Liver (tissue), 3 donors: ENCODE data around the gene SP7.

Experiments
- FOXA2 ChIP-seq: IDR thresholded peaks from 2 replicates; pipeline ENCODE4 v1.6.1; 2016; ENCODE audit warnings: antibody characterized with exemption
- HNF4A ChIP-seq, 2 donors: conservative IDR thresholded peaks; 2 replicates each; pipeline ENCODE4 v1.6.1; 2016; ENCODE audit warnings: antibody characterized with exemption in 2 of 2, mild to moderate bottlenecking in 2 of 2
- NR2F2 ChIP-seq: IDR thresholded peaks from 2 replicates; pipeline ENCODE4 v1.6.1; 2016; ENCODE audit warnings: antibody characterized with exemption
- RAD21 ChIP-seq, 2 donors: IDR thresholded peaks; 2 replicates each; pipeline ENCODE4 v1.6.1; 2016; ENCODE audit warnings: antibody characterized with exemption in 2 of 2, mild to moderate bottlenecking in 2 of 2
- YY1 ChIP-seq: IDR thresholded peaks from 2 replicates; pipeline ENCODE4 v1.6.1; 2016; ENCODE audit warnings: antibody characterized with exemption, mild to moderate bottlenecking
- TF ChIP-seq, protein P1 (sequence below): fragments of 150-350 bp; IDR thresholded peaks from 2 replicates; pipeline ENCODE4 v1.5.1; 2017; ENCODE audit warnings: improper control_type of control experiment, low read depth, low read length; ENCODE audit not compliant: missing input control
- TF ChIP-seq, protein P2 (sequence below): IDR thresholded peaks from 2 replicates; pipeline ENCODE4 v1.6.1; 2016; ENCODE audit warnings: antibody characterized with exemption, mild to moderate bottlenecking
- donor health status: healthy.
- donor health status: healthy.

- TF ChIP-seq, protein P1, sequence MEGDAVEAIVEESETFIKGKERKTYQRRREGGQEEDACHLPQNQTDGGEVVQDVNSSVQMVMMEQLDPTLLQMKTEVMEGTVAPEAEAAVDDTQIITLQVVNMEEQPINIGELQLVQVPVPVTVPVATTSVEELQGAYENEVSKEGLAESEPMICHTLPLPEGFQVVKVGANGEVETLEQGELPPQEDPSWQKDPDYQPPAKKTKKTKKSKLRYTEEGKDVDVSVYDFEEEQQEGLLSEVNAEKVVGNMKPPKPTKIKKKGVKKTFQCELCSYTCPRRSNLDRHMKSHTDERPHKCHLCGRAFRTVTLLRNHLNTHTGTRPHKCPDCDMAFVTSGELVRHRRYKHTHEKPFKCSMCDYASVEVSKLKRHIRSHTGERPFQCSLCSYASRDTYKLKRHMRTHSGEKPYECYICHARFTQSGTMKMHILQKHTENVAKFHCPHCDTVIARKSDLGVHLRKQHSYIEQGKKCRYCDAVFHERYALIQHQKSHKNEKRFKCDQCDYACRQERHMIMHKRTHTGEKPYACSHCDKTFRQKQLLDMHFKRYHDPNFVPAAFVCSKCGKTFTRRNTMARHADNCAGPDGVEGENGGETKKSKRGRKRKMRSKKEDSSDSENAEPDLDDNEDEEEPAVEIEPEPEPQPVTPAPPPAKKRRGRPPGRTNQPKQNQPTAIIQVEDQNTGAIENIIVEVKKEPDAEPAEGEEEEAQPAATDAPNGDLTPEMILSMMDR, result no peak
- no peak for TF ChIP-seq YY1
- no peak for TF ChIP-seq FOXA2
- TF ChIP-seq, protein P2, sequence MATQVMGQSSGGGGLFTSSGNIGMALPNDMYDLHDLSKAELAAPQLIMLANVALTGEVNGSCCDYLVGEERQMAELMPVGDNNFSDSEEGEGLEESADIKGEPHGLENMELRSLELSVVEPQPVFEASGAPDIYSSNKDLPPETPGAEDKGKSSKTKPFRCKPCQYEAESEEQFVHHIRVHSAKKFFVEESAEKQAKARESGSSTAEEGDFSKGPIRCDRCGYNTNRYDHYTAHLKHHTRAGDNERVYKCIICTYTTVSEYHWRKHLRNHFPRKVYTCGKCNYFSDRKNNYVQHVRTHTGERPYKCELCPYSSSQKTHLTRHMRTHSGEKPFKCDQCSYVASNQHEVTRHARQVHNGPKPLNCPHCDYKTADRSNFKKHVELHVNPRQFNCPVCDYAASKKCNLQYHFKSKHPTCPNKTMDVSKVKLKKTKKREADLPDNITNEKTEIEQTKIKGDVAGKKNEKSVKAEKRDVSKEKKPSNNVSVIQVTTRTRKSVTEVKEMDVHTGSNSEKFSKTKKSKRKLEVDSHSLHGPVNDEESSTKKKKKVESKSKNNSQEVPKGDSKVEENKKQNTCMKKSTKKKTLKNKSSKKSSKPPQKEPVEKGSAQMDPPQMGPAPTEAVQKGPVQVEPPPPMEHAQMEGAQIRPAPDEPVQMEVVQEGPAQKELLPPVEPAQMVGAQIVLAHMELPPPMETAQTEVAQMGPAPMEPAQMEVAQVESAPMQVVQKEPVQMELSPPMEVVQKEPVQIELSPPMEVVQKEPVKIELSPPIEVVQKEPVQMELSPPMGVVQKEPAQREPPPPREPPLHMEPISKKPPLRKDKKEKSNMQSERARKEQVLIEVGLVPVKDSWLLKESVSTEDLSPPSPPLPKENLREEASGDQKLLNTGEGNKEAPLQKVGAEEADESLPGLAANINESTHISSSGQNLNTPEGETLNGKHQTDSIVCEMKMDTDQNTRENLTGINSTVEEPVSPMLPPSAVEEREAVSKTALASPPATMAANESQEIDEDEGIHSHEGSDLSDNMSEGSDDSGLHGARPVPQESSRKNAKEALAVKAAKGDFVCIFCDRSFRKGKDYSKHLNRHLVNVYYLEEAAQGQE, result no peak
- no peak for TF ChIP-seq NR2F2
- no peak for TF ChIP-seq RAD21 (IDR thresholded peaks at IDR 0.05)
- TF ChIP-seq HNF4A (conservative IDR thresholded peaks at IDR 0.05), result no peak
Measured at GRCh38 chr12:53355121-53355520, 19.0 kb upstream of the SP7 start.
